GM12878 (cell line): ENCODE data around the gene FMN2. TPM values are rescaled to one million over a fixed set of nuclear protein-coding genes. Genes with fewer than 3 reads are reported as not detected.

Experiments used
- ATAC-seq: fragments of 200-7000 bp; cut with Tn5 transposase; 3 replicates; pipeline ENCODE4 v1.9.1; 2020; ENCODE audit warnings: mild to moderate bottlenecking, moderate library complexity
- BruUV-seq: library from RNA; stranded (reverse); fragments of 400-500 nt; replicated peaks from 2 replicates; lab custom pipeline; 2021; lab: Mats Ljungman, UMichigan
- CTCF ChIA-PET: fragments of 300-600 bp; sonication (Branson Sonifier 250); formaldehyde crosslinking; extraction: SDS; loops from one replicate; lab custom pipeline; 2021; ENCODE audit warnings: inconsistent platforms; lab: Yijun Ruan, JAX
- POLR2A ChIA-PET: fragments of 350-600 bp; formaldehyde crosslinking; extraction: SDS; loops from one replicate; lab custom pipeline; 2021; ENCODE audit warnings: inconsistent platforms; lab: Charles Lee
- RAD21 ChIA-PET: fragments of 300-600 bp; sonication (Branson Sonifier 250); formaldehyde crosslinking; loops from one replicate; lab custom pipeline; 2023; ENCODE audit warnings: antibody characterized with exemption; ENCODE audit not compliant: unreplicated experiment; lab: Charles Lee
- SMC1A ChIA-PET: fragments of 300-600 bp; sonication (Branson Sonifier 250); formaldehyde crosslinking; loops from one replicate; lab custom pipeline; 2023; ENCODE audit not compliant: unreplicated experiment, uncharacterized antibody; lab: Charles Lee
- DNase-seq: peaks from one replicate; pipeline ENCODE4 v3.0.0-alpha.2; 2011; ENCODE audit warnings: low read depth, low spot score
- FAIRE-seq: peaks from 3 replicates; lab custom pipeline; 2011; peaks lifted over from hg19 to GRCh38; lab: Jason Lieb, UNC
- H2AFZ ChIP-seq: 2 replicates; pipeline ENCODE4 v1.6.0; 2011; ENCODE audit warnings: low read depth, low read length, control low read depth; ENCODE audit not compliant: control insufficient read depth
- H3K27ac ChIP-seq: 2 replicates; pipeline ENCODE4 v1.5.1; 2011; ENCODE audit warnings: control low read depth; ENCODE audit not compliant: control insufficient read depth, insufficient read depth
- H3K27me3 ChIP-seq, 2 experiments: replicated peaks in 1 of 2; 2 replicates each; pipeline versions ENCODE4 v1.6.0 to v1.6.1; 2011; ENCODE audit warnings: low read length in 1 of 2; ENCODE audit not compliant: control insufficient read depth in 2 of 2, insufficient read depth in 2 of 2
- H3K36me3 ChIP-seq, 2 experiments: 2 replicates each; pipeline ENCODE4 v1.5.1; 2011; ENCODE audit warnings: low read length in 1 of 2; ENCODE audit not compliant: control insufficient read depth in 2 of 2, insufficient read depth in 2 of 2
- H3K4me1 ChIP-seq: 2 replicates; pipeline ENCODE4 v1.6.1; 2011; ENCODE audit warnings: mild to moderate bottlenecking, low read length, moderate library complexity, mixed read lengths; ENCODE audit not compliant: control insufficient read depth, insufficient read depth
- H3K4me2 ChIP-seq: 2 replicates; pipeline ENCODE4 v1.6.0; 2011; ENCODE audit warnings: control low read depth; ENCODE audit not compliant: control insufficient read depth, insufficient read depth
- H3K4me3 ChIP-seq: fragments of 200-600 bp; sonication (generic); 2 replicates; pipeline ENCODE4 v1.5.1; 2016
- H3K79me2 ChIP-seq: 2 replicates; pipeline ENCODE4 v1.6.0; 2011; ENCODE audit warnings: low read length; ENCODE audit not compliant: control insufficient read depth, insufficient read depth
- H3K9ac ChIP-seq: 2 replicates; pipeline ENCODE4 v1.8.0; 2011; ENCODE audit warnings: low read length, control low read depth, mixed read lengths; ENCODE audit not compliant: control insufficient read depth, insufficient read depth
- H3K9me3 ChIP-seq: replicated peaks from 3 replicates; pipeline ENCODE4 v1.5.1; 2011; ENCODE audit warnings: mild to moderate bottlenecking, low read length; ENCODE audit not compliant: control insufficient read depth, insufficient read depth
- H4K20me1 ChIP-seq: 2 replicates; pipeline ENCODE4 v1.6.0; 2011; ENCODE audit not compliant: control insufficient read depth, insufficient read depth
- ATF2 ChIP-seq: IDR thresholded peaks from 2 replicates; pipeline ENCODE4 v1.6.1; 2012; ENCODE audit warnings: low read length, inconsistent platforms
- BCL11A ChIP-seq: IDR thresholded peaks from 2 replicates; pipeline ENCODE4 v1.6.1; 2011; ENCODE audit warnings: low read depth, low read length
- CBFB ChIP-seq: IDR thresholded peaks from 2 replicates; pipeline ENCODE4 v1.6.1; 2016; ENCODE audit warnings: antibody characterized with exemption, low read depth
- CHD1 ChIP-seq: IDR thresholded peaks from 2 replicates; pipeline ENCODE4 v1.6.1; 2012; ENCODE audit warnings: low read depth, low read length, improper control_type of control experiment
- E2F4 ChIP-seq: IDR thresholded peaks from 2 replicates; pipeline ENCODE4 v1.6.1; 2012; ENCODE audit warnings: low read depth, low read length, improper control_type of control experiment
- E2F8 ChIP-seq: fragments of 450-650 bp; IDR thresholded peaks from 2 replicates; pipeline ENCODE4 v1.6.1; 2018; ENCODE audit warnings: mild to moderate bottlenecking, low read depth, moderate library complexity; ENCODE audit not compliant: partially characterized antibody
- EGR1 ChIP-seq, 2 experiments: IDR thresholded peaks; 1 replicate in 1 of 2; 2 replicates in 1 of 2; pipeline ENCODE4 v1.6.1; 2011 to 2012; ENCODE audit warnings: low read depth in 2 of 2, low read length in 2 of 2, borderline replicate concordance in 1 of 2, mild to moderate bottlenecking in 1 of 2, moderate library complexity in 1 of 2
- HDGF ChIP-seq: fragments of 450-650 bp; IDR thresholded peaks from 2 replicates; pipeline ENCODE4 v1.6.1; 2016; ENCODE audit warnings: antibody characterized with exemption
- MEF2B ChIP-seq: fragments of 450-650 bp; IDR thresholded peaks from 2 replicates; pipeline ENCODE4 v1.6.1; 2018; ENCODE audit warnings: mild to moderate bottlenecking, moderate library complexity; ENCODE audit not compliant: partially characterized antibody, poor library complexity, severe bottlenecking
- NR2F1 ChIP-seq: fragments of 450-650 bp; conservative IDR thresholded peaks from 2 replicates; pipeline ENCODE4 v1.6.1; 2017; ENCODE audit warnings: mild to moderate bottlenecking
- TAF1 ChIP-seq: IDR thresholded peaks from 2 replicates; pipeline ENCODE4 v1.6.1; 2011; ENCODE audit warnings: mild to moderate bottlenecking, low read depth, low read length, borderline replicate concordance
- ZBTB40 ChIP-seq: fragments of 450-650 bp; IDR thresholded peaks from 2 replicates; pipeline ENCODE4 v1.6.1; 2016; ENCODE audit warnings: mild to moderate bottlenecking, moderate library complexity, borderline replicate concordance
- in situ Hi-C: fragments of 300-500 bp; cut with MboI; formaldehyde crosslinking; loops from 9 replicates; pipeline ENCODE4 v1.14.3; 2018; ENCODE audit warnings: mixed read lengths
- intact Hi-C: fragments of 100-400 bp; cut with micrococcal nuclease; formaldehyde crosslinking; loops from one replicate; pipeline ENCODE4 v1.14.2; 2022; ENCODE audit not compliant: unreplicated experiment
- polyA plus RNA-seq, 11 experiments: library from polyadenylated mRNA; depleted of rRNA in 4 of 11; unstranded in 6 of 11; stranded (reverse) in 5 of 11; fragments of >200 nt; fragmentation: Nextera tagmentation in 4 of 11; fragmentation: Illumina TruSeq in 1 of 11; extraction: Ambion mirVana in 4 of 11; extraction: Trizol in 1 of 11; gene quantifications; 1 replicate in 1 of 11; 2 replicates in 10 of 11; pipeline versions ENCODE4 v1.2.1 to v1.2.3, GENCODE V29; 2011 to 2016; ENCODE audit warnings: inconsistent platforms in 2 of 11, missing spikeins in 2 of 11, low read depth in 1 of 11
- total RNA-seq, 4 experiments: library from RNA; depleted of rRNA in 3 of 4; stranded (reverse); fragments of >200 nt in 3 of 4; fragmentation: Illumina TruSeq in 1 of 4; extraction: Trizol in 1 of 4; gene quantifications; 2 replicates each; pipeline versions ENCODE4 v1.2.1 to v1.2.3, GENCODE V29; 2013 to 2021

FMN2 gene
- total and polyA plus RNA-seq, 10 of the 15 experiments (the other 5 are each of a cell fraction or from before 2014, with no cell fraction given): 0.60 TPM; not detected in 9

- ATAC-seq: no peak
- no peak overlapping the region for H2AFZ ChIP-seq
- no peaks in the 10 kb centered on the region for H3K79me2 ChIP-seq
- no peaks in the 10 kb centered on the region for H3K9me3 ChIP-seq
- no peak overlapping the region for H3K4me3 ChIP-seq
- H4K20me1 ChIP-seq: no peaks in the 10 kb centered on the region
- ChIA-PET RAD21 (no interaction called here), SMC1A (interaction anchor here (0.6 kb wide), 1 partner anchor 17 kb away, joined by 3 read pairs; no protein-coding TSS in a partner anchor), POLR2A (no interaction called here), CTCF (interaction anchor here (0.8 to 0.9 kb wide), 2 partner anchors 12 to 192 kb away, joined by 3 read pairs; no protein-coding TSS in a partner anchor)
- no peak for TF ChIP-seq MEF2B
- TF ChIP-seq CBFB: no peak
- TF ChIP-seq TAF1: no peak
- no peak for TF ChIP-seq NR2F1
- no peak for TF ChIP-seq CHD1
- no peak for TF ChIP-seq E2F4
- TF ChIP-seq ATF2: no peak
- TF ChIP-seq HDGF: no peak
- no peak for TF ChIP-seq ZBTB40
- no peak for TF ChIP-seq E2F8
- TF ChIP-seq EGR1 (IDR thresholded peaks at IDR 0.05; ENCODE audit: borderline replicate concordance in 1 of 2, low read depth in 2 of 2, low read length in 2 of 2): no peak
- TF ChIP-seq BCL11A: no peak
- H3K4me1 ChIP-seq: no peaks in the 10 kb centered on the region
- no peak overlapping the region for H3K4me2 ChIP-seq
- in situ Hi-C loops (no loop called here), intact Hi-C loops (no loop called here)
- no peak for FAIRE-seq
- no peak overlapping the region for H3K9ac ChIP-seq
- DNase-seq: no peak
- H3K36me3 ChIP-seq: no peaks in the 10 kb centered on the region
- no TSS peak for BruUV-seq
- H3K27ac ChIP-seq: no peak overlapping the region
- no peaks in the 10 kb centered on the region for H3K27me3 ChIP-seq
Measured at GRCh38 chr1:240344918-240345317, 253.2 kb downstream of the FMN2 start.
